Fibroblast of skin of left quadriceps (primary cell): ENCODE results near the gene MEAF6.

ENCODE experiments used
- DNase-seq, 2 experiments: peaks; one replicate each; pipeline ENCODE4 v3.0.0-alpha.2; 2013; ENCODE audit warnings: low read depth in 2 of 2

Gene MEAF6

GRCh38 chr1:37485902-37486679 is 28.5 kb downstream of the MEAF6 start:
- DNase-seq = no peak

- no peak for DNase-seq
Measured at GRCh38 chr1:37484325-37485051, 30.1 kb downstream of the MEAF6 start.

DNA sequence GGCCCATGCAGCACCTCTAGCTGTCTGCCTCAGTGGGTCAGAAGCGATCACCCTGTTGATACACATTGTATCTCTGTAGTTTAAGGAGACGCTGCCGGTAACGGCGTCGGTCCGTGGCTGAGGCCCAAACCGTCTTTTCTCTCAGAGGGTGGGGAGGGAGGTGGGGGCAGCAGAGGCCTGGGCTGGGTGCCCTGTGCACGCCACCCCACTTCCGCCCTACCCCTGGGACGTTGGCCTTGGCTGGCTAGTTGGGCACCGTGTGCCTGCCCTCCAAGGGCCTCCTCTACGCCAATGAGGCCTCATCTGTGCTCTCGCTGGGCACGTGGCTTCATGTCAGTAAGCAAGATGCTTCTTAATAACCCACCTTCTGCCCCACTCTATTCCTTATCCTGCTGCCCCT is 30.8 kb downstream of the MEAF6 start:
- DNase-seq = no peak

DNA sequence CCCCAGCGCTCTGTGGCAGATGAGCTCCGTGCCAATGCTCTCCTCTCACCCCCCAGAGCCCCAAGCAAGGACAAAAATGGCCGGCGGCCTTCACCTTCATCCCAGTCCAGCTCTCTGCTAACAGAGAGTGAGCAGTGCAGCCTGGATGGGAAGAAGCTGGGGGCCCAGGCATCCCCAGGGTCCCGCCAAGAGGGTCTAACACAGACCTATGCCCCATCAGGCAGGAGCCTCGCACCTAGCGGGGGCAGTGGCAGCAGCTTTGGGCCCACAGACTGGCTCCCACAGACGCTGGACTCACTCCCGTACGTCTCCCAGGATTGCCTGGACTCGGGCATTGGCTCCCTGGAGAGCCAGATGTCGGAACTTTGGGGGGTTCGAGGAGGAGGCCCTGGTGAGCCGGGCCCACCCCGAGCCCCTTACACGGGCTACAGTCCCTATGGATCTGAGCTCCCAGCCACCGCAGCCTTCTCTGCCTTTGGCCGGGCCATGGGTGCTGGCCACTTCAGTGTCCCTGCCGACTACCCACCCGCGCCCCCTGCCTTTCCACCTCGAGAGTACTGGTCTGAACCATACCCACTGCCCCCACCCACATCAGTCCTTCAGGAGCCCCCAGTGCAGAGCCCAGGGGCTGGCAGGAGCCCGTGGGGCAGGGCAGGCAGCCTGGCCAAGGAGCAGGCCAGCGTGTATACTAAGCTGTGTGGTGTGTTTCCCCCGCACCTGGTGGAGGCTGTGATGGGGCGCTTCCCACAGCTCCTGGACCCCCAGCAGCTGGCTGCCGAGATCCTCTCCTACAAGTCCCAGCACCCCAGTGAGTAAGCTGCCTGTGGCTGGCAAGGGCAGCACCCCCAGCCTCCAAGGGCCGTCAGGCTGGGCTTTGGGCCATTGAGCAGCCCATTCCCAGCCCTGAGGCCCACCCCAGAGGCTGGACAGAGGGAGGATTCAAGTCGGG is 31.5 kb downstream of the MEAF6 start:
- DNase-seq = no peak

GRCh38 chr1:37482004-37482785 is 32.4 kb downstream of the MEAF6 start:
- no peak for DNase-seq

GRCh38 chr1:37481289-37482003 is 33.1 kb downstream of the MEAF6 start:
- DNase-seq = no peak

DNA sequence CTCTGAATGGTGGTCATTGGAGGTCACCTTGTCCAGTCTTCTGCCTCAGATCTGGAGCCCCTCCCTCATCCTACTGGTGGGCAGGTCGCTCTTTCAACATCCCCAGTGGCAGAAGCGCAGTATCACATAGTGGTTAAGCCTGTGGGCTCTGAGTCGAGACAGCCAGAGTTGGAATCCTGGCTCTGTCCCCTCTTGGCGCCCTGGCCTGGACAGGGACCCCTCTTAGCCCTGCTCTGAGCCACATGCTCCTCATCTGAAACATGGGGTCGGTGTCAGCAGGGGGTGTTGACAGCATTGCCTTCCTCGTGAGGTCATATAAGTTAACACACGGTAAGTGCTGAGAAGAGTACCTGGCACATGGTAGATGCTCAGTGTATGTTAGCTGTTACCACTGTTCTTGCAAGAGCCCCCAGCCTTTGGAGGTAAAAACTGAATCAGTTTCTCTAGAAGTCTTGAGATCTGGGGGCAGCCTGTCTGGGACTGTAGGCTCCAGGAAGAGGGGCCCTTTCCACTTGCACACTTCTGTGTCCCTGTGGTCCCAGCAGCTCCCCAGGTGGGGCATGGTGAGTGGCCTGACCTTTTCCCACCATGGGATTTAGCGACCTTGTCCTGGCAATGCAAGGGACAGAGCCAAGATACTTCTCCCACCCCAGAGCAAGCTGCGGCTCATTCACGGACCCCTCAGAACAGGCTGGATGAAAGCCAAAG is 33.8 kb downstream of the MEAF6 start:
- no peak for DNase-seq

- DNase-seq = no peak
Measured at GRCh38 chr1:37480125-37480466, 34.5 kb downstream of the MEAF6 start.

GRCh38 chr1:37479255-37480124 is 35.1 kb downstream of the MEAF6 start:
- peak in 1 of 2 experiments; percentile 39 for DNase-seq

DNA sequence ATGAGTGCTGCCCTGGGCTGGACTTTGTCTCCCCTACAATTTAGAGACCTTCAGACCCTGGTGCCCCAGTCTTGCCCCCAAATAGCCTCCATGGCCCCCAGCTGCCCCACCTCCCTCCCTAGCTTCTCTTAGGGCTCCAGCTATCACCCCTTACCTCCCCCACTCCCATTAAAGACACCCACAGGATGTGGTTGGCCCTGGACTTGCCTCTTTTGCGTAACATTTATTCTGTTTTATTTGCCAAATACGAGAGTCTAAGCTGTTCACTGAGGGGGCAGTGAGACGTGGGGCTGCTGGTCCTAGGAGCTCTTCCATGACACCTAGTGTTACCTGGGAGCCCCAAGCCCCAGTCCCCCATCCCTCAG is 35.7 kb downstream of the MEAF6 start:
- DNase-seq = no peak

GRCh38 chr1:37478451-37478881 is 36.1 kb downstream of the MEAF6 start:
- DNase-seq = no peak

GRCh38 chr1:37477946-37478345 is 36.6 kb downstream of the MEAF6 start:
- no peak for DNase-seq

DNA sequence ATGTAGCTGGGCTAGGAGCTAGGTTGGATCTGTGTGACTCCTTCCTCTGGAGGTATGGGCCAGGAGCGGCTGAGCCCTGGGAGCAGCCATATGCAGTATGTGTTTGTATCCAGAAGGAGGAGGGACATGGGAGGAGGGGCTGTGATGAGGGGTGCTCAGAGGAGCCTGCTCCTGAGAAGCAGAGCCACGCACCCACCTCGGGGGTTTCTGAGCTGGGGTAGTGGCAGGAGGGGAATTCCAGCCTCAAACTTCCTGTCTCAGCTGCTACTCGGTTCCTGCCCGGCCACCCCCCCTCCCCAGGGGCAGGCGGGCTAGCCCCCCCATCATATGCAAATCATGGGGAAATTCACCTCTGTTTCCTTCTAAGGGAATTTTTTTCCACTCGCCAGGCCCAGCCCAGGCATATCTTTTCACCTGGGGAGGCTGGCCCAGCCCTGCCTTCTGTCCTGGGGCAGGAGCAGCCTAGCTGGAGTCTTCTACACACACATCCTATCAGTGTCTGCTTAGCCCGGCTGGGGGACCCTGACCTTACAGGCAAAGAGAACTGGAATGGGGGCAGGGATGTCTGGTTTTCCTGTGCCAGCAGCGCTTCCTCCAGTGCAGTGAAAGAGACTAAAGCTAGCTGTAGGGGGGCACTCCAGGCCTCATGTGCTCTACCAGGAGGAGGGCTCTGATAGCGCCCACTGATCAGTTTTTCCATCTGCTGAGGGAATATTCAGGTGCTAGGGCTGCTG is 37.2 kb downstream of the MEAF6 start:
- no peak for DNase-seq

DNA sequence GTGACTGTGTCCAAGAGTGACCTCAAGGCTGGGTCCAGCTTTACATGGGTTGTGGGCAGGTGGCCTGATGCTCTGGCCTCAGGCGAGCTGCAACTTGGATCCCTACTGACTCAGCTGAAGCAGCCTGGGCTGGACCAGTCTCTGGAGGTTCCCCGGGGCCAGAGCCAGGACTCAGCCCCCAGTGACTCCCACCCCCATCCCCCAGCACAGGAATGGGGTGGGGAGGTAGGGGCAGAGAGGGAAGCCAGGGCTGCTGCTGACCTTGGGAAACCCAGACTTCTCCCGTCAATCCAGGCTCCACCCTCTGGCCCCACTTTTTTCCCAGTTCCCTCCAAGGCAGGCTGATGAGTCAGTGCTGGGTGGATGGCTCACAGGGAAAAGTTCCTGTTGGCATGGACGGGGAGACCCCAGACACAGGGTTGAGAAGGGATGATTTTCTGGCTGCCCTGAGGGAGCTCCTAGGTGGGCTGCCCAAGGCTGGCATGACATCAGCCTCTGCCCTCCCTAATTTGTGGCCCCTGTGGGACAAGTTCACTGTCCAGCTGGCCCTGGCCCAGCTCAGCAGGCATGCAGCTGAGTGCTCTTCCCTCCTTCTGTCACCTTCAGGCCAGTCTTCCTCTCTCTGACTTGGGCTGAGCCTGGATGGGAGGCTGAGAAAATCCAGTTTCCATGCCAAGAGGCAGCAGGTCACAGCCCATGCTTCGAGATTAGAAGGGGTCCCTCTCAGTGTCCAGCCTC is 37.9 kb downstream of the MEAF6 start:
- DNase-seq = peak; percentile 46 to 57

DNA sequence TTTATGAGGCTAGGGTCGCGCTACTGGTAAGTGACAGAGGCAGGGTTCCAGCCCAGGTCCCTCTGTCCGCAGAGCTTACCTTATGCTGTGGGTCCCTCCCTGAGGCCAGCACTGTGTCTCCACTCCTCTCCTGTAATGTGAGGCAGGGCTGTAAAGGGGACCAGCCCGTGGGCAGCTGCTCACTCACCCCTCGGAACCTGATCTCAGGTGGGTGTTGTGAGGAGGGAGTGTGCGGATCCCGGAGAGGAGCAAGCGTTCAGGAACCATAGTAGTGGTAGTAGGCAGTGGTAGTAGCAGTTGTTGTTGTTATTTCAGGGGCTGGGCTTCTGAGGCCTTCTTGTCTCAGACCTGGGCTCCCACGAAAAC is 38.5 kb downstream of the MEAF6 start:
- no peak for DNase-seq

GRCh38 chr1:37475380-37476086 is 39.0 kb downstream of the MEAF6 start:
- DNase-seq = no peak

DNA sequence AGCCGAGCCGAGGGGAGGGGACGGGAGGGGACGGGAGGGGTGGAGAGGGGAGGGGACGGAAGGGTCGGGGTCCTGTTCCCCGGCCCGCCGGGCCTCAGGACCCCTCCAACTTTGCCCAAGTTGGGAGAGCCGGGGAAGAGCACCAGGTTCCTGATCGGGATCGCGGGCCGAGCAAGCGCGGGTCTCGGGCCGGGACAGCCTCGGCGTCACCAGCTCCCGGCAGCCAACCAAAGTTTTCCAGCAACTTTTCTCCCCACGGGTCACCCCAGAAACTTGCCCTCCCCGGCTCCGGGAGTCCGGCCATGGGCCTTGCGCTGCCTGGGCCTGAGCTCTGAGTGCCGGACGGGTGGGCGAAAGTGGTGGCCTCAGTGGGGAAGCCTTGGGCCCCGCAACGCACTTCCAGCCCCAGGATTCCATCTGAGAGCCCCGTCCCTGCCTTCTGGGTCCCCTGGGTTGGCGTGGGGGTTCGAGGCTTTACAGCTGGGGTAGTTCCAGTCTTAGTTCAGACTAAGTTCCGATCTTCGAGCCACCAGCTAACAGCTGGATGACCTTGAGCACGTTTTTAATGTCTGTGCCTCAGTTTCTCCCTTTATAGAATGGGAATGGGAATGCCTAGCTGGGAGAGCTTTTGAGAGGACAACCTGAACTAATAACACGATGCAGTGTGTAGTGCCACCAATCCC is 39.7 kb downstream of the MEAF6 start:
- no peak for DNase-seq
